B cell (primary cell): ENCODE measurements around the gene TMEM222. TPM values are rescaled to one million over a fixed set of nuclear protein-coding genes. Genes with fewer than 3 reads are reported as not detected.

ENCODE experiments used
- ATAC-seq: fragments of 200-7000 bp; cut with Tn5 transposase; one replicate; pipeline ENCODE4 v1.10.0; 2021; ENCODE audit warnings: low read depth, mild to moderate bottlenecking, moderate number of reproducible peaks, moderate library complexity
- CTCF ChIA-PET: fragments of 350-600 bp; sonication (Branson Sonifier 250); formaldehyde crosslinking; loops from one replicate; lab custom pipeline; 2021; ENCODE audit warnings: antibody characterized with exemption, inconsistent platforms; lab: Charles Lee
- POLR2A ChIA-PET: fragments of 350-600 bp; sonication (Branson Sonifier 250); formaldehyde crosslinking; loops from one replicate; lab custom pipeline; 2021; ENCODE audit warnings: antibody characterized with exemption; lab: Charles Lee
- DNase-seq: peaks from one replicate; pipeline ENCODE4 v3.0.0; 2013
- H2AFZ ChIP-seq: 2 replicates; pipeline ENCODE4 v1.6.1; 2012; ENCODE audit warnings: mild to moderate bottlenecking, low read depth, low read length; ENCODE audit not compliant: insufficient read depth, poor library complexity, severe bottlenecking
- H3K27ac ChIP-seq, 2 donors: 1 replicate in 1 of 2; 2 replicates in 1 of 2; pipeline ENCODE4 v1.5.1; 2012 to 2013; ENCODE audit warnings: low read length in 2 of 2, mild to moderate bottlenecking in 2 of 2, moderate library complexity in 1 of 2
- H3K27me3 ChIP-seq, 4 experiments: fragments of 200-600 bp in 1 of 4; sonication (generic) in 1 of 4; replicated peaks in 1 of 4; 1 replicate in 2 of 4; 2 replicates in 2 of 4; pipeline versions ENCODE4 v1.6.1 to v1.7.0; 2013 to 2016; ENCODE audit warnings: low read length in 3 of 4, mild to moderate bottlenecking in 2 of 4, mixed read lengths in 1 of 4, moderate library complexity in 1 of 4; ENCODE audit not compliant: insufficient read depth in 4 of 4, control insufficient read depth in 3 of 4; ENCODE audit errors: control extremely low read depth in 1 of 4
- H3K36me3 ChIP-seq, 2 experiments: replicated peaks in 1 of 2; 1 replicate in 1 of 2; 2 replicates in 1 of 2; pipeline versions ENCODE4 v1.6.1 to v1.7.1; 2013; ENCODE audit warnings: low read length in 1 of 2; ENCODE audit not compliant: insufficient read depth in 2 of 2, control insufficient read depth in 1 of 2; ENCODE audit errors: control extremely low read depth in 1 of 2, extremely low read depth in 1 of 2
- H3K4me1 ChIP-seq, 2 donors: fragments of 200-600 bp in 1 of 2; sonication (generic) in 1 of 2; 1 replicate in 1 of 2; 2 replicates in 1 of 2; pipeline versions ENCODE4 v1.5.1 to v1.6.1; 2013 to 2017; ENCODE audit warnings: low read length in 2 of 2; ENCODE audit not compliant: control insufficient read depth in 2 of 2, insufficient read depth in 2 of 2
- H3K4me2 ChIP-seq: replicated peaks from 2 replicates; pipeline ENCODE3; 2012; ENCODE audit warnings: mild to moderate bottlenecking, low read depth, low read length; ENCODE audit not compliant: poor library complexity, severe bottlenecking
- H3K4me3 ChIP-seq, 5 experiments: fragments of 200-600 bp in 1 of 5; sonication (generic) in 1 of 5; 1 replicate in 3 of 5; 2 replicates in 2 of 5; pipeline versions ENCODE4 v1.5.1 to v1.7.0; 2011 to 2016; ENCODE audit warnings: low read length in 4 of 5, mild to moderate bottlenecking in 4 of 5, low read depth in 2 of 5, control low read depth in 1 of 5, moderate library complexity in 1 of 5; ENCODE audit not compliant: insufficient read depth in 1 of 5; ENCODE audit errors: control extremely low read depth in 1 of 5, extremely low read depth in 1 of 5
- H3K79me2 ChIP-seq: fragments of 200-600 bp; sonication (generic); one replicate; pipeline ENCODE4 v1.6.0; 2016; ENCODE audit warnings: low read length; ENCODE audit not compliant: control insufficient read depth, insufficient read depth
- H3K9ac ChIP-seq: fragments of 200-600 bp; sonication (generic); 2 replicates; pipeline ENCODE4 v1.6.1; 2017; ENCODE audit warnings: mild to moderate bottlenecking, low read length, moderate library complexity
- H3K9me3 ChIP-seq, 3 donors: one replicate each; pipeline versions ENCODE4 v1.6.1 to v1.7.1; 2013; ENCODE audit warnings: low read length in 2 of 3; ENCODE audit not compliant: control insufficient read depth in 2 of 3, insufficient read depth in 1 of 3; ENCODE audit errors: control extremely low read depth in 1 of 3
- H4K20me1 ChIP-seq: 2 replicates; pipeline ENCODE4 v1.6.0; 2012; ENCODE audit warnings: mild to moderate bottlenecking, low read length; ENCODE audit not compliant: insufficient read depth, control insufficient read depth, poor library complexity, severe bottlenecking
- H3K27ac Mint-ChIP-seq: one replicate; pipeline ENCODE4 v1.8.0; 2021; ENCODE audit warnings: mixed read lengths
- H3K27me3 Mint-ChIP-seq: one replicate; pipeline ENCODE4 v1.8.0; 2021; ENCODE audit warnings: mixed read lengths
- H3K4me1 Mint-ChIP-seq: one replicate; pipeline ENCODE4 v1.8.0; 2021; ENCODE audit warnings: mixed read lengths
- H3K4me3 Mint-ChIP-seq: one replicate; pipeline ENCODE4 v1.8.0; 2021; ENCODE audit warnings: mixed read lengths
- H3K9me3 Mint-ChIP-seq: one replicate; pipeline ENCODE4 v1.8.0; 2022; ENCODE audit warnings: mixed read lengths; ENCODE audit not compliant: insufficient read depth
- CTCF ChIP-seq: fragments of 200-600 bp; IDR thresholded peaks from one replicate; pipeline ENCODE4 v1.8.0; 2022; ENCODE audit warnings: antibody characterized with exemption, mild to moderate bottlenecking
- EZH2 ChIP-seq: IDR thresholded peaks from 2 replicates; pipeline ENCODE4 v1.6.1; 2012; ENCODE audit warnings: borderline replicate concordance, low read depth, mild to moderate bottlenecking, moderate library complexity, low read length; ENCODE audit not compliant: insufficient read depth, poor library complexity, severe bottlenecking
- whole genome bisulfite sequencing: methylation state at CpG from one replicate; pipeline ENCODE4 v1.1.5; 2013; ENCODE audit warnings: missing lambda C conversion rate; ENCODE audit not compliant: insufficient coverage; 5-methylcytosine and 5-hydroxymethylcytosine counted together
- intact Hi-C: fragments of 100-400 bp; cut with micrococcal nuclease; formaldehyde crosslinking; loops from one replicate; pipeline ENCODE4 v1.10.0; 2022
- polyA plus RNA-seq: library from polyadenylated mRNA; depleted of rRNA; stranded (reverse); fragments of >200 nt; gene quantifications from 2 replicates; pipeline ENCODE4 v1.2.3, GENCODE V29; 2012
- total RNA-seq, 2 donors: library from RNA; stranded (reverse); fragments of 120-200 nt in 1 of 2; gene quantifications; 1 replicate in 1 of 2; 2 replicates in 1 of 2; pipeline versions ENCODE4 v1.2.3 to v1.2.4, GENCODE V29; 2013 to 2022

The TMEM222 gene
- total and polyA plus RNA-seq, 2 donors (not counting 1 experiment from before 2014, with no cell fraction given) = 44.2 to 80.9 TPM

GRCh38 chr1:27274204-27274603 is 47.8 kb upstream of the TMEM222 start:
- ATAC-seq (no peak), DNase-seq (no peak)
- intact Hi-C loops = no loop called here
- TF ChIP-seq CTCF (no peak), EZH2 (no peak)
- Histone ChIP-seq H3K36me3 (peaks cover 0 to 17% of the 10 kb centered on the region in 2 experiments), H3K9ac (no peak overlapping the region), H4K20me1 (no peaks in the 10 kb centered on the region), H3K9me3 (peaks cover 0 to 6% (median 0%) of the 10 kb centered on the region in 3 donors), H3K27me3 (no peaks in the 10 kb centered on the region), H3K4me3 (no peak overlapping the region), H3K27ac (no peak overlapping the region), H3K4me2 (no peak overlapping the region), H3K4me1 (peaks cover 3 to 8% of the 10 kb centered on the region in 2 donors), H3K79me2 (peaks cover 6% of the 10 kb centered on the region), H2AFZ (no peak overlapping the region)
- no CpG with 5 or more reads among the region's 1 CpG for WGBS
- Mint-ChIP-seq H3K27me3 (no peaks in the 10 kb centered on the region), H3K27ac (no peak overlapping the region), H3K4me3 (no peak overlapping the region), H3K9me3 (no peaks in the 10 kb centered on the region), H3K4me1 (peaks cover 21% of the 10 kb centered on the region)
- POLR2A ChIA-PET = no interaction called here
- CTCF ChIA-PET = no interaction called here

- CTCF ChIA-PET = interaction anchor here (0.5 kb wide), 1 partner anchor 1027 kb away, joined by 4 read pairs; no protein-coding TSS in a partner anchor
- no peaks in the 10 kb centered on the region for H3K9me3 Mint-ChIP-seq
- intact Hi-C loops = no loop called here
- no peaks in the 10 kb centered on the region for H3K27me3 ChIP-seq
- H4K20me1 ChIP-seq = no peaks in the 10 kb centered on the region
- peaks cover 0 to 6% (median 0%) of the 10 kb centered on the region in 3 donors for H3K9me3 ChIP-seq
- H3K36me3 ChIP-seq = peaks cover 0 to 15% of the 10 kb centered on the region in 2 experiments
- no peak overlapping the region for H3K4me3 Mint-ChIP-seq
- no peaks in the 10 kb centered on the region for H3K27me3 Mint-ChIP-seq
- H3K4me2 ChIP-seq = no peak overlapping the region
- H3K9ac ChIP-seq = no peak overlapping the region
- ATAC-seq = no peak
- no peak for DNase-seq
- H3K79me2 ChIP-seq = peaks cover 5% of the 10 kb centered on the region
- POLR2A ChIA-PET = interaction anchor here (0.7 kb wide), 1 partner anchor 24 kb away, joined by 5 read pairs; no protein-coding TSS in a partner anchor
- H3K27ac Mint-ChIP-seq = no peak overlapping the region
- no peak overlapping the region for H3K4me3 ChIP-seq
- TF ChIP-seq EZH2 = no peak
- TF ChIP-seq CTCF = no peak
- no CpG with 5 or more reads among the region's 3 CpGs for WGBS
- H3K4me1 Mint-ChIP-seq = peaks cover 21% of the 10 kb centered on the region
- peaks cover 3 to 8% of the 10 kb centered on the region in 2 donors for H3K4me1 ChIP-seq
- no peak overlapping the region for H3K27ac ChIP-seq
- H2AFZ ChIP-seq = no peak overlapping the region
Measured at GRCh38 chr1:27275696-27276095, 46.3 kb upstream of the TMEM222 start.
